ENCODE measurements around the gene ZWILCH.

- TF ChIP-seq CTCF (IDR thresholded peaks at IDR 0.05) (no peak), POLR2AphosphoS5 (IDR thresholded peaks at IDR 0.05) (no peak), POLR2A (IDR thresholded peaks at IDR 0.05) (no peak)
Observed at GRCh38 chr15:66503780-66504562, 1.2 kb upstream of the ZWILCH start.

Measured in prostate gland (tissue), 2 donors.